ENCODE data around the gene PDZD7.

- TF ChIP-seq CTCF (IDR thresholded peaks at IDR 0.05; ENCODE audit: extremely low read depth in 1 of 2, insufficient read depth in 1 of 2, low read depth in 1 of 2, low read length in 2 of 2) (no peak), EZH2 (IDR thresholded peaks at IDR 0.05; ENCODE audit: borderline replicate concordance, low read depth, low read length, severe bottlenecking) (no peak), POLR2AphosphoS5 (IDR thresholded peaks at IDR 0.05; ENCODE audit: insufficient read depth, low read depth, low read length) (no peak), GATA2 (IDR thresholded peaks at IDR 0.05; ENCODE audit: insufficient read depth, insufficient read length, low read depth, low read length) (no peak), POLR2A (IDR thresholded peaks at IDR 0.05; ENCODE audit: low read depth, low read length) (no peak), JUN (IDR thresholded peaks at IDR 0.05; ENCODE audit: borderline replicate concordance, insufficient read depth, insufficient read length, low read depth) (no peak), FOS (IDR thresholded peaks at IDR 0.05; ENCODE audit: borderline replicate concordance, insufficient read depth, low read length) (no peak), MAX (IDR thresholded peaks at IDR 0.05; ENCODE audit: insufficient read depth, insufficient read length) (no peak), MYC (IDR thresholded peaks at IDR 0.05; ENCODE audit: low read depth, low read length) (no peak)
Observed at GRCh38 chr10:101021692-101022251, 9.2 kb downstream of the PDZD7 start.

All from endothelial cell of umbilical vein (primary cell).